Activated naive CD8-positive, alpha-beta T cell treated with anti-CD3 and anti-CD28 coated beads, Interleukin-2, amount 10 ng/mL, durations not matched to agents 7 days and 5 days (primary cell): Measurements from ENCODE around the gene CLDN5. TPM values are rescaled to one million over a fixed set of nuclear protein-coding genes. Genes with fewer than 3 reads are reported as not detected.
A peak's percentile ranks its signal among the peaks of the same experiment; 100 is the strongest.

Experiments used
- ATAC-seq: fragments of 150-1000 bp; cut with Tn5 transposase; one replicate; pipeline ENCODE4 v1.10.0; 2021; ENCODE audit warnings: low read depth, moderate library complexity
- POLR2A ChIA-PET: fragments of 350-600 bp; sonication (Branson Sonifier 250); formaldehyde crosslinking; loops from one replicate; lab custom pipeline; 2021; ENCODE audit warnings: antibody characterized with exemption; lab: Charles Lee
- DNase-seq: peaks from one replicate; pipeline ENCODE4 v3.0.0; 2021
- H3K27ac Mint-ChIP-seq: one replicate; pipeline ENCODE4 v1.8.0; 2022; ENCODE audit warnings: mild to moderate bottlenecking, mixed read lengths
- H3K27me3 Mint-ChIP-seq: one replicate; pipeline ENCODE4 v1.8.0; 2022; ENCODE audit warnings: mild to moderate bottlenecking, moderate library complexity, mixed read lengths
- H3K36me3 Mint-ChIP-seq: one replicate; pipeline ENCODE4 v1.8.0; 2021; ENCODE audit warnings: mild to moderate bottlenecking, mixed read lengths
- H3K4me1 Mint-ChIP-seq: one replicate; pipeline ENCODE4 v1.8.0; 2021; ENCODE audit warnings: mixed read lengths
- H3K4me3 Mint-ChIP-seq: one replicate; pipeline ENCODE4 v1.8.0; 2022; ENCODE audit warnings: mild to moderate bottlenecking, moderate library complexity, mixed read lengths
- H3K9me3 Mint-ChIP-seq: one replicate; pipeline ENCODE4 v1.8.0; 2021; ENCODE audit warnings: mixed read lengths
- total RNA-seq, 2 experiments: library from RNA; stranded (reverse); gene quantifications; one replicate each; pipeline ENCODE4 v1.2.3, GENCODE V29; 2021

CLDN5 gene
- total RNA-seq, 2 experiments from 2014 or later: not detected

GRCh38 chr22:19523240-19524169 lies 705 bp downstream of the CLDN5 start:
- POLR2A ChIA-PET: no interaction called here
- peaks cover 2% of the 10 kb centered on the region for H3K36me3 Mint-ChIP-seq
- H3K27me3 Mint-ChIP-seq: peaks cover 24% of the 10 kb centered on the region
- no peak overlapping the region for H3K27ac Mint-ChIP-seq
- peaks cover 2% of the 10 kb centered on the region for H3K4me1 Mint-ChIP-seq
- no peaks in the 10 kb centered on the region for H3K9me3 Mint-ChIP-seq
- ATAC-seq: peak; percentile 53
- peak; percentile 55 for DNase-seq
- peak overlapping the region; percentile 48 for H3K4me3 Mint-ChIP-seq

- peak overlapping the region; percentile 40 for H3K4me3 Mint-ChIP-seq
- H3K4me1 Mint-ChIP-seq: peaks cover 2% of the 10 kb centered on the region
- peaks cover 24% of the 10 kb centered on the region for H3K27me3 Mint-ChIP-seq
- H3K27ac Mint-ChIP-seq: no peak overlapping the region
- no peaks in the 10 kb centered on the region for H3K9me3 Mint-ChIP-seq
- ATAC-seq (no peak), DNase-seq (no peak)
- POLR2A ChIA-PET: no interaction called here
- H3K36me3 Mint-ChIP-seq: peaks cover 3% of the 10 kb centered on the region
Measured at GRCh38 chr22:19522881-19523239, 1.4 kb downstream of the CLDN5 start.

GRCh38 chr22:19522190-19522880 lies 1.9 kb downstream of the CLDN5 start:
- Mint-ChIP-seq H3K4me1 (peaks cover 2% of the 10 kb centered on the region), H3K27ac (no peak overlapping the region), H3K9me3 (no peaks in the 10 kb centered on the region), H3K27me3 (peaks cover 24% of the 10 kb centered on the region), H3K4me3 (peak overlapping the region; percentile 12), H3K36me3 (peaks cover 3% of the 10 kb centered on the region)
- ATAC-seq (no peak), DNase-seq (peak; percentile 33)
- POLR2A ChIA-PET: no interaction called here

- peaks cover 2% of the 10 kb centered on the region for H3K4me1 Mint-ChIP-seq
- peak; percentile 21 for DNase-seq
Measured at GRCh38 chr22:19520566-19521305, 3.5 kb downstream of the CLDN5 start.

GRCh38 chr22:19520007-19520406 lies 4.2 kb downstream of the CLDN5 start:
- DNase-seq: no peak
- POLR2A ChIA-PET: no interaction called here
- Mint-ChIP-seq H3K4me3 (no peak overlapping the region), H3K36me3 (peaks cover 10% of the 10 kb centered on the region), H3K27ac (no peak overlapping the region), H3K4me1 (peaks cover 2% of the 10 kb centered on the region), H3K27me3 (peaks cover 12% of the 10 kb centered on the region), H3K9me3 (no peaks in the 10 kb centered on the region)
- no peak for ATAC-seq

More at GRCh38 chr22:19520566-19521305, 3.5 kb downstream of the CLDN5 start:
- ATAC-seq: no peak
- Mint-ChIP-seq H3K4me3 (no peak overlapping the region), H3K36me3 (peaks cover 5% of the 10 kb centered on the region), H3K9me3 (no peaks in the 10 kb centered on the region), H3K27me3 (peaks cover 14% of the 10 kb centered on the region), H3K27ac (no peak overlapping the region)
- POLR2A ChIA-PET: no interaction called here

GRCh38 chr22:19519041-19519926 lies 4.9 kb downstream of the CLDN5 start:
- DNase-seq (no peak), ATAC-seq (no peak)
- H3K4me3 Mint-ChIP-seq: no peak overlapping the region
- peaks cover 7% of the 10 kb centered on the region for H3K4me1 Mint-ChIP-seq
- peaks cover 7% of the 10 kb centered on the region for H3K27me3 Mint-ChIP-seq
- H3K36me3 Mint-ChIP-seq: peaks cover 11% of the 10 kb centered on the region
- no peaks in the 10 kb centered on the region for H3K9me3 Mint-ChIP-seq
- no peak overlapping the region for H3K27ac Mint-ChIP-seq
- POLR2A ChIA-PET: no interaction called here

GRCh38 chr22:19518635-19519034 lies 5.6 kb downstream of the CLDN5 start:
- Mint-ChIP-seq H3K4me3 (no peak overlapping the region), H3K4me1 (peaks cover 12% of the 10 kb centered on the region), H3K27ac (no peak overlapping the region), H3K9me3 (peaks cover 2% of the 10 kb centered on the region), H3K27me3 (peaks cover 7% of the 10 kb centered on the region), H3K36me3 (peaks cover 16% of the 10 kb centered on the region)
- ATAC-seq (no peak), DNase-seq (no peak)
- POLR2A ChIA-PET: no interaction called here

- Mint-ChIP-seq H3K9me3 (peaks cover 2% of the 10 kb centered on the region), H3K4me3 (no peak overlapping the region), H3K4me1 (peaks cover 12% of the 10 kb centered on the region), H3K27ac (no peak overlapping the region), H3K36me3 (peaks cover 22% of the 10 kb centered on the region), H3K27me3 (peaks cover 4% of the 10 kb centered on the region)
- POLR2A ChIA-PET: no interaction called here
- DNase-seq: no peak
- no peak for ATAC-seq
Measured at GRCh38 chr22:19517919-19518611, 6.1 kb downstream of the CLDN5 start.

- POLR2A ChIA-PET: no interaction called here
- peaks cover 30% of the 10 kb centered on the region for H3K36me3 Mint-ChIP-seq
- peaks cover 2% of the 10 kb centered on the region for H3K9me3 Mint-ChIP-seq
- H3K4me3 Mint-ChIP-seq: no peak overlapping the region
- no peak overlapping the region for H3K27ac Mint-ChIP-seq
- peaks cover 10% of the 10 kb centered on the region for H3K4me1 Mint-ChIP-seq
- no peak for DNase-seq
- H3K27me3 Mint-ChIP-seq: no peaks in the 10 kb centered on the region
- no peak for ATAC-seq
Measured at GRCh38 chr22:19517171-19517500, 7.1 kb downstream of the CLDN5 start.

GRCh38 chr22:19516378-19517170 lies 7.6 kb downstream of the CLDN5 start:
- POLR2A ChIA-PET: no interaction called here
- Mint-ChIP-seq H3K4me1 (peaks cover 10% of the 10 kb centered on the region), H3K9me3 (peaks cover 2% of the 10 kb centered on the region), H3K27me3 (no peaks in the 10 kb centered on the region), H3K27ac (no peak overlapping the region), H3K36me3 (peaks cover 34% of the 10 kb centered on the region), H3K4me3 (no peak overlapping the region)
- DNase-seq (no peak), ATAC-seq (no peak)

- Mint-ChIP-seq H3K4me1 (peaks cover 10% of the 10 kb centered on the region), H3K36me3 (peaks cover 40% of the 10 kb centered on the region), H3K27ac (no peak overlapping the region), H3K4me3 (no peak overlapping the region), H3K27me3 (no peaks in the 10 kb centered on the region), H3K9me3 (peaks cover 2% of the 10 kb centered on the region)
- no peak for DNase-seq
- POLR2A ChIA-PET: no interaction called here
- no peak for ATAC-seq
Measured at GRCh38 chr22:19515654-19516377, 8.4 kb downstream of the CLDN5 start.
